ENCODE results near the gene NCBP1.

- no peak for TF ChIP-seq EZH2 (IDR thresholded peaks at IDR 0.05; ENCODE audit: borderline replicate concordance)
- no peak for TF ChIP-seq CTCF (IDR thresholded peaks at IDR 0.05; ENCODE audit: poor library complexity)
Observed at GRCh38 chr9:97703437-97704344, 70.1 kb downstream of the NCBP1 start.

All from hepatocyte (in vitro differentiated cells).